Subcutaneous adipose tissue (tissue), 4 donors: ENCODE results near the gene CPNE1. TPM values are rescaled to one million over a fixed set of nuclear protein-coding genes. Genes with fewer than 3 reads are reported as not detected.

ENCODE experiments used
- CTCF ChIP-seq: fragments of 450-650 bp; IDR thresholded peaks from one replicate; pipeline ENCODE4 v1.5.1; 2016; ENCODE audit warnings: low read depth, mild to moderate bottlenecking, control low read depth, antibody characterized with exemption, moderate library complexity
- total RNA-seq, 4 donors: library from RNA; depleted of rRNA; stranded (reverse); fragments of >200 nt; gene quantifications; one replicate each; pipeline ENCODE4 v1.1.0, GENCODE V29; 2016

Gene CPNE1
- total RNA-seq, 4 donors from 2014 or later = 50.6 to 115 (median 87.1) TPM

DNA sequence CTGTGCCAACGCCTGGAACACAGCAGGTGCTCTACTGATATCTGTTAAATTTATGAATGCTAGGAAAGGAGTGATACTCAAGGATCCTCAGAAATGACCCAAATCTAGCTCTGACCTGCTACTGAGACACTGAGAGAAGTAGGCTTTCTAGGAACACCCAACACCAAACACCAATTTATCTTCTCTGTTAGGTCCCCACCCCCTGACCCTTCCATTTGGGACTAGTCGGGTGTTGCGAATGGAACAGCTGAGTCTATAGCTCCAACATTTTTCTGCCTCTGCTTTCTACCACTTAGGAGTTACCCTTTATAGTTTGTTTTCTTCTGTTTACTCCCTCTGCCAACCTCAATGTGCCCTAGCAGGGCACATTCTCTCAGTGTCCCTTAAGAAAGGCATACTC is 24.0 kb downstream of the CPNE1 start:
- TF ChIP-seq CTCF = no peak

DNA sequence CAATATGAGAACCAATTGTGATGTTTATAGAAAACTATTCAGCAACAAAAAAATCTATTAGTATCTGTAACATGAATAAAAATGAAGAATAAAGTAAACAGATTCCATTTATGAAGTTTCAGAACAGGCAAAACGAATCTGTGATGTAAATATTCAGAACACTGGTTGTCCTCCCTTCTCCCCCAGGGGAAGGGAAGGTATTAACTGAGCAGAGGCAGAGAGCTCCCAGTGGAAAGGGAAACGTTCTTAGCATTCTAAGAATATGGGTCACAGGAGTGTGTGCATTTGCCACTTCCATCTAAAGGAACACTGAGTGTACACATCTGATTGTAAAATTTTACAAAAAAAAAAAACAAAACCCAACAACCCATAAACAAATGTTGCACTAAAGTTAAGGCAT is 25.9 kb downstream of the CPNE1 start:
- TF ChIP-seq CTCF = no peak

GRCh38 chr20:35637276-35637675 is 27.4 kb downstream of the CPNE1 start:
- no peak for TF ChIP-seq CTCF

GRCh38 chr20:35636095-35636494 is 28.6 kb downstream of the CPNE1 start:
- TF ChIP-seq CTCF = no peak

- TF ChIP-seq CTCF = no peak
Observed at GRCh38 chr20:35635652-35636051, 29.0 kb downstream of the CPNE1 start.

- TF ChIP-seq CTCF = no peak
Observed at GRCh38 chr20:35632539-35633115, 32.1 kb downstream of the CPNE1 start.

DNA sequence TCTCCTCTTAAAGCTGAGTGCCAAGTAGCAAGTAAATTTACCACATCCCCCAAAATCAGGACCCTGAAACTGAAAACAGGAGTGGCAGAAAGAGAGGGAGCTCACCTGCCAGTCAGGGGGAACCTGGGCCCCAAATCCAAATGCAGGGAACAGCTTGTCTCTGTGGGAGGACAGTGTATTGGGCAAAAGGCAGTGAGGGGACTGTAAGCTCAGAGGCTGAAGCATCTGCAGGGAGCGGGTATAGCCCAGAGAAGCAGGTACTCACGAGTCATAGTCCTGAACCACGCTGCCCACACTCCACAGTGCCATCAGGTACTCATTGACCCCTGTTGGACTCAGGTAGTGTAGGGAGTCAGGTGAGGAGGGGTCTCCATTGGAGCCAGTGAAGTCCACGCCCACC is 34.1 kb downstream of the CPNE1 start:
- TF ChIP-seq CTCF = no peak
